GM12872 (cell line): ENCODE data around the gene SLIT2.

Experiments used
- TF ChIP-seq, protein P1 (sequence below): IDR thresholded peaks from 3 replicates; pipeline ENCODE4 v1.5.1; 2011; ENCODE audit warnings: low read depth, mild to moderate bottlenecking, low read length, moderate library complexity; ENCODE audit not compliant: insufficient read depth

SLIT2 gene

GRCh38 chr4:20288846-20289512 is 37.3 kb downstream of the SLIT2 start:
- TF ChIP-seq, protein P1, sequence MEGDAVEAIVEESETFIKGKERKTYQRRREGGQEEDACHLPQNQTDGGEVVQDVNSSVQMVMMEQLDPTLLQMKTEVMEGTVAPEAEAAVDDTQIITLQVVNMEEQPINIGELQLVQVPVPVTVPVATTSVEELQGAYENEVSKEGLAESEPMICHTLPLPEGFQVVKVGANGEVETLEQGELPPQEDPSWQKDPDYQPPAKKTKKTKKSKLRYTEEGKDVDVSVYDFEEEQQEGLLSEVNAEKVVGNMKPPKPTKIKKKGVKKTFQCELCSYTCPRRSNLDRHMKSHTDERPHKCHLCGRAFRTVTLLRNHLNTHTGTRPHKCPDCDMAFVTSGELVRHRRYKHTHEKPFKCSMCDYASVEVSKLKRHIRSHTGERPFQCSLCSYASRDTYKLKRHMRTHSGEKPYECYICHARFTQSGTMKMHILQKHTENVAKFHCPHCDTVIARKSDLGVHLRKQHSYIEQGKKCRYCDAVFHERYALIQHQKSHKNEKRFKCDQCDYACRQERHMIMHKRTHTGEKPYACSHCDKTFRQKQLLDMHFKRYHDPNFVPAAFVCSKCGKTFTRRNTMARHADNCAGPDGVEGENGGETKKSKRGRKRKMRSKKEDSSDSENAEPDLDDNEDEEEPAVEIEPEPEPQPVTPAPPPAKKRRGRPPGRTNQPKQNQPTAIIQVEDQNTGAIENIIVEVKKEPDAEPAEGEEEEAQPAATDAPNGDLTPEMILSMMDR, result no peak

DNA sequence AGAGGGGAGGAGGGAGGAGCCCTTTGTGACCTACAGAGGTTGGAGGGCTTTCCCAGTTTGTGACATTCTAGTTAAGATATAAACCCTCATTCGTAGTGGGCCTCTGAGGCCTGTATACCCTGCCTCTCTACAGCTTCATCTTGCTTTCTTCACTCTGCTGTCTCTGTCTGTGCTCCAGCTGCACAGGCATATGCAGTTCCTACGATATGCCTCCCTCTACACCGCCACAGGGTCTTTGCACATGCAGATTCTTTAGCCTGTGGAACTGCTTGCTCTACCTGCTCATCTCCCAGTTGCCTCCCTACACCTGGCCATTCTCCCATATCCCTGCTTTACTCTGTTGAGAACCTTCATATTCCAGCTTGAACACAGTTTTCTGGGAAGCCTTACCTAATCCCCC is 38.1 kb downstream of the SLIT2 start:
- TF ChIP-seq, protein P1, result no peak

DNA sequence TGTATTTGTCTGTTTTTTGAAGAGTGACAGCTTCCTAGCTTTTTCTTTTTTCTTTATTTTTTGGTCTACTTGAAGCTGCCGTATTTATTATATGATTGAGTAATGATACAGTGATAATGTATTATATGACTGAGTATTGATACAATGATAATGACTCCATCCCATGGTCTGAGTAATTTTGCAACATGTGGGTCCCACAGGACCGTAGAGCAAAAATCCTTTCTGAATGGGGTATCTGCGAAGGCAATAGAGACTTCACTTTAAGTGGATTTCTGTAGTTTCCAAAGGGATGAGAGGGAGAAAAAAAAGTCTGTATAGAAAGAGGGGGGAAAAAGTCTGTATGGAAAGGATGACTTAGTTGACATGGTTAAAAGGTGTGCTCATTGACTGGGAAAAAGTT is 41.0 kb downstream of the SLIT2 start:
- TF ChIP-seq, protein P1, result no peak

DNA sequence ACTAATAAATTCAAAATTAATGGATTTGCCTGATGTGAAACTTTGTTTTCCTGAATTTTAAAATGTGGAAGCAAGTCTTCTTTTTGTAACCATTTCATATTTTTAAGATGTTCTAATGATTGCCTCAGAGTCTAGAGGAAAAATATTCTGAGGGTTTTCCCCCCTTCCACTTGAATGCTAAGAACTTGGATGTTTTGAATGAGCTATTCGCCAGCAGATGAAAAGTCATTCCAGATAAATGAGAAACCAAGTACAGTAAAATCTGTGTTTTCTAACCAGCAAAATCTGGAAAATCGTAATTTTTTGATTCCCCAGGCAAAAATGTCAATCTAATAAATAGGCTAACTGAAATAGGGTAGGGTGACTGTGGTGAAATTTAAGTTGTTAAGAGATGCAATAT is 45.6 kb downstream of the SLIT2 start:
- TF ChIP-seq, protein P1, result no peak

- TF ChIP-seq, protein P1, result no peak
Observed at GRCh38 chr4:20297783-20298182, 46.1 kb downstream of the SLIT2 start.

DNA sequence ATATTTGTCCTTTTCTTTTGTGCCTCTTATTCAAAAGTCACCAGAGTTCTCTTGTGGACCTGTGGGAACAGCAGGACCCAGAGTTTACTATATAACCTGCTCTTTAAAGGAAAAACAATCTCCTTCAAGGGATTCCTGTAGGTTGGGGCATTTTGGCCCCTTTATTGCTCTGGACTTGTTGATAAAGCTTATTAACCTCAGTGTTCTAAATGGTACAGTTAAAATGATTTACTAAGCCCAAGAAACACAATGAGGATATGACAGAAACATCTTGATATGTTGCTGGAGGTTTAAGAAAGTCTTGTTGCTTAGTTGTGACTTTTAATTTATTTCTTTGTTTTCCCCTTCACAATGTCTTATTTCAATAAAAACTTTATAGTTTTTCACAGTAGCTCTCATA is 46.8 kb downstream of the SLIT2 start:
- TF ChIP-seq, protein P1, result no peak

DNA sequence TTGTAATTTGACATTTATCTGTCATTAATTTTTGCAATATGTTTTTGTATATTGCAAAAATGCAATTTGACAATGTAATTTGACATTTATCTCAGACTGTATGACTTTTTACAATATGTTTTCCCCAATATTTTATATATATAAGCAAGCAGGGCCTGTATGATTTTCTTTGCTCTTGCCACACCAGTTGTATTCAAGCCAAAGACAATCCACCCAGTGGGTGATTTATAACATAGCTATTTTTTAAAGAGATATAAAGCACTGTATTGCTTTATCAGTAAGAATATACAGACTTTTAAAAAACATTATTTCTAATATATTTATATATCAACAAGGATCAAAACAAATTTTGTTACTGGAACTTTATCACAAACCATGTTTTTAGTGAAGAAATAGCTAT is 47.3 kb downstream of the SLIT2 start:
- TF ChIP-seq, protein P1, result no peak
